ENCODE results near the gene VARS2. TPM values are rescaled to one million over a fixed set of nuclear protein-coding genes. Genes with fewer than 3 reads are reported as not detected.

The VARS2 gene
- total RNA-seq, 1 experiment from 2014 or later: 39.8 TPM

DNA sequence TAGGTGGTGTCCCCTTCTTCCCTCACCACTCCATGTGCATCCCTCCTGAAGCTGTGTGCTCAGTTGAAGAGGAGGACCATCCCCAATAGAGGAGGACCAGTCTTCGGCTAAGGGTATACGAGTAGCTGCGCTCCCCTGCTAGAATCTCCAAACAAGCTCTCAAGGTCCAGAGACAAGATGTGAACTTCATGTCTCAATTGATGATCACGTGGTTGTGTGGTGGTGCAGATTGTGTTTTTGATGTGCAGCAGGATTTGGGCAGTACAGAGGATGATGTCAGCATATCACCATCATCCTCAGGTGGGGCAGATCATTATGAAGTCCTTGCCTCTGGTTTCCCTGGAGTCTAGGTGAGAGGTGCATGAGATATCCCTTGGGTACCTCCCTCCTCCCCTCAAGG, 49.7 kb upstream of the VARS2 start:
- no peaks in the 10 kb centered on the region for H3K36me3 ChIP-seq (ENCODE audit: control insufficient read depth in 1 of 2, insufficient read depth in 2 of 2, low read length in 2 of 2)
- no peaks in the 10 kb centered on the region for H3K79me2 ChIP-seq (ENCODE audit: insufficient read depth, low read length)
- peaks cover 0 to 7% of the 10 kb centered on the region in 2 experiments; a peak in 1 of 4 replicates for H3K9me3 ChIP-seq (ENCODE audit: control insufficient read depth in 1 of 2, insufficient read depth in 1 of 2, low read depth in 1 of 2, low read length in 2 of 2)
- ATAC-seq (no peak), DNase-seq (ENCODE audit: low read depth, low spot score) (no peak)
- ChIA-PET RAD21 (ENCODE audit: low non-redundant PET in 1 of 2, low total read pairs in 2 of 2, uncharacterized antibody in 2 of 2, unreplicated experiment in 2 of 2) (no interaction called here), POLR2A (no interaction called here), CTCF (no interaction called here)
- no peak overlapping the region for H3K27ac ChIP-seq (ENCODE audit: low read depth, low read length)
- no peak overlapping the region for H3K9ac ChIP-seq (ENCODE audit: low read length)
- H3K27me3 ChIP-seq (ENCODE audit: insufficient read depth, low read length): no peaks in the 10 kb centered on the region
- no peaks in the 10 kb centered on the region for H4K20me1 ChIP-seq (ENCODE audit: insufficient read depth)
- H3K4me2 ChIP-seq (ENCODE audit: low read length): no peak overlapping the region
- TF ChIP-seq SP1 (IDR thresholded peaks at IDR 0.05; ENCODE audit: low read depth) (no peak), CEBPB (IDR thresholded peaks at IDR 0.05; ENCODE audit: low read depth) (no peak), FOSL1 (IDR thresholded peaks at IDR 0.05; ENCODE audit: low read depth) (no peak), EZH2 (IDR thresholded peaks at IDR 0.05) (no peak), EZH2phosphoT487 (IDR thresholded peaks at IDR 0.05; ENCODE audit: borderline replicate concordance) (no peak), ZNF274 (IDR thresholded peaks at IDR 0.05; ENCODE audit: low read depth, low read length) (no peak), POLR2AphosphoS5 (IDR thresholded peaks at IDR 0.05; ENCODE audit: low read depth, low read length) (no peak), ELF1 (IDR thresholded peaks at IDR 0.05; ENCODE audit: borderline replicate concordance, low read depth) (no peak), ZFX (IDR thresholded peaks at IDR 0.05) (no peak), EGR1 (IDR thresholded peaks at IDR 0.05; ENCODE audit: low read depth) (no peak), JUND (IDR thresholded peaks at IDR 0.05) (no peak)
- TF ChIP-seq, protein P1, sequence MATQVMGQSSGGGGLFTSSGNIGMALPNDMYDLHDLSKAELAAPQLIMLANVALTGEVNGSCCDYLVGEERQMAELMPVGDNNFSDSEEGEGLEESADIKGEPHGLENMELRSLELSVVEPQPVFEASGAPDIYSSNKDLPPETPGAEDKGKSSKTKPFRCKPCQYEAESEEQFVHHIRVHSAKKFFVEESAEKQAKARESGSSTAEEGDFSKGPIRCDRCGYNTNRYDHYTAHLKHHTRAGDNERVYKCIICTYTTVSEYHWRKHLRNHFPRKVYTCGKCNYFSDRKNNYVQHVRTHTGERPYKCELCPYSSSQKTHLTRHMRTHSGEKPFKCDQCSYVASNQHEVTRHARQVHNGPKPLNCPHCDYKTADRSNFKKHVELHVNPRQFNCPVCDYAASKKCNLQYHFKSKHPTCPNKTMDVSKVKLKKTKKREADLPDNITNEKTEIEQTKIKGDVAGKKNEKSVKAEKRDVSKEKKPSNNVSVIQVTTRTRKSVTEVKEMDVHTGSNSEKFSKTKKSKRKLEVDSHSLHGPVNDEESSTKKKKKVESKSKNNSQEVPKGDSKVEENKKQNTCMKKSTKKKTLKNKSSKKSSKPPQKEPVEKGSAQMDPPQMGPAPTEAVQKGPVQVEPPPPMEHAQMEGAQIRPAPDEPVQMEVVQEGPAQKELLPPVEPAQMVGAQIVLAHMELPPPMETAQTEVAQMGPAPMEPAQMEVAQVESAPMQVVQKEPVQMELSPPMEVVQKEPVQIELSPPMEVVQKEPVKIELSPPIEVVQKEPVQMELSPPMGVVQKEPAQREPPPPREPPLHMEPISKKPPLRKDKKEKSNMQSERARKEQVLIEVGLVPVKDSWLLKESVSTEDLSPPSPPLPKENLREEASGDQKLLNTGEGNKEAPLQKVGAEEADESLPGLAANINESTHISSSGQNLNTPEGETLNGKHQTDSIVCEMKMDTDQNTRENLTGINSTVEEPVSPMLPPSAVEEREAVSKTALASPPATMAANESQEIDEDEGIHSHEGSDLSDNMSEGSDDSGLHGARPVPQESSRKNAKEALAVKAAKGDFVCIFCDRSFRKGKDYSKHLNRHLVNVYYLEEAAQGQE (IDR thresholded peaks at IDR 0.05; ENCODE audit: low read depth): no peak
- TF ChIP-seq, protein P2, sequence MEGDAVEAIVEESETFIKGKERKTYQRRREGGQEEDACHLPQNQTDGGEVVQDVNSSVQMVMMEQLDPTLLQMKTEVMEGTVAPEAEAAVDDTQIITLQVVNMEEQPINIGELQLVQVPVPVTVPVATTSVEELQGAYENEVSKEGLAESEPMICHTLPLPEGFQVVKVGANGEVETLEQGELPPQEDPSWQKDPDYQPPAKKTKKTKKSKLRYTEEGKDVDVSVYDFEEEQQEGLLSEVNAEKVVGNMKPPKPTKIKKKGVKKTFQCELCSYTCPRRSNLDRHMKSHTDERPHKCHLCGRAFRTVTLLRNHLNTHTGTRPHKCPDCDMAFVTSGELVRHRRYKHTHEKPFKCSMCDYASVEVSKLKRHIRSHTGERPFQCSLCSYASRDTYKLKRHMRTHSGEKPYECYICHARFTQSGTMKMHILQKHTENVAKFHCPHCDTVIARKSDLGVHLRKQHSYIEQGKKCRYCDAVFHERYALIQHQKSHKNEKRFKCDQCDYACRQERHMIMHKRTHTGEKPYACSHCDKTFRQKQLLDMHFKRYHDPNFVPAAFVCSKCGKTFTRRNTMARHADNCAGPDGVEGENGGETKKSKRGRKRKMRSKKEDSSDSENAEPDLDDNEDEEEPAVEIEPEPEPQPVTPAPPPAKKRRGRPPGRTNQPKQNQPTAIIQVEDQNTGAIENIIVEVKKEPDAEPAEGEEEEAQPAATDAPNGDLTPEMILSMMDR (IDR thresholded peaks at IDR 0.05 in 2 of 3, conservative IDR thresholded peaks at IDR 0.05 in 1 of 3; ENCODE audit: borderline replicate concordance in 1 of 3, insufficient read depth in 1 of 3, low read depth in 2 of 3, low read length in 2 of 3): no peak
- TF ChIP-seq, protein P3, sequence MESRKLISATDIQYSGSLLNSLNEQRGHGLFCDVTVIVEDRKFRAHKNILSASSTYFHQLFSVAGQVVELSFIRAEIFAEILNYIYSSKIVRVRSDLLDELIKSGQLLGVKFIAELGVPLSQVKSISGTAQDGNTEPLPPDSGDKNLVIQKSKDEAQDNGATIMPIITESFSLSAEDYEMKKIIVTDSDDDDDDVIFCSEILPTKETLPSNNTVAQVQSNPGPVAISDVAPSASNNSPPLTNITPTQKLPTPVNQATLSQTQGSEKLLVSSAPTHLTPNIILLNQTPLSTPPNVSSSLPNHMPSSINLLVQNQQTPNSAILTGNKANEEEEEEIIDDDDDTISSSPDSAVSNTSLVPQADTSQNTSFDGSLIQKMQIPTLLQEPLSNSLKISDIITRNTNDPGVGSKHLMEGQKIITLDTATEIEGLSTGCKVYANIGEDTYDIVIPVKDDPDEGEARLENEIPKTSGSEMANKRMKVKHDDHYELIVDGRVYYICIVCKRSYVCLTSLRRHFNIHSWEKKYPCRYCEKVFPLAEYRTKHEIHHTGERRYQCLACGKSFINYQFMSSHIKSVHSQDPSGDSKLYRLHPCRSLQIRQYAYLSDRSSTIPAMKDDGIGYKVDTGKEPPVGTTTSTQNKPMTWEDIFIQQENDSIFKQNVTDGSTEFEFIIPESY (IDR thresholded peaks at IDR 0.05; ENCODE audit: extremely low read depth, insufficient replicate concordance, low read length): no peak
- TF ChIP-seq, protein P4, sequence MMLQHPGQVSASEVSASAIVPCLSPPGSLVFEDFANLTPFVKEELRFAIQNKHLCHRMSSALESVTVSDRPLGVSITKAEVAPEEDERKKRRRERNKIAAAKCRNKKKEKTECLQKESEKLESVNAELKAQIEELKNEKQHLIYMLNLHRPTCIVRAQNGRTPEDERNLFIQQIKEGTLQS (IDR thresholded peaks at IDR 0.05): no peak
- TF ChIP-seq, protein P5, sequence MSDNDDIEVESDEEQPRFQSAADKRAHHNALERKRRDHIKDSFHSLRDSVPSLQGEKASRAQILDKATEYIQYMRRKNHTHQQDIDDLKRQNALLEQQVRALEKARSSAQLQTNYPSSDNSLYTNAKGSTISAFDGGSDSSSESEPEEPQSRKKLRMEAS (IDR thresholded peaks at IDR 0.05): no peak
- no TSS peak for BruUV-seq (replicated peaks)
- H3K4me1 ChIP-seq (ENCODE audit: control insufficient read depth in 1 of 2, insufficient read depth in 2 of 2, low read length in 2 of 2): no peaks in the 10 kb centered on the region
- no peaks in the 10 kb centered on the region for H3K9me2 ChIP-seq (ENCODE audit: insufficient read depth)
- no peak overlapping the region for H2AFZ ChIP-seq (ENCODE audit: low read depth, low read length, poor library complexity, severe bottlenecking)
- no peak overlapping the region for H3K4me3 ChIP-seq (replicated peaks in 1 of 2; ENCODE audit: low read depth in 1 of 2, low read length in 2 of 2)
- intact Hi-C loops (cut with micrococcal nuclease): no loop called here
